ENCODE data around the gene PAK1. TPM values are rescaled to one million over a fixed set of nuclear protein-coding genes. Genes with fewer than 3 reads are reported as not detected.

The PAK1 gene
- polyA plus RNA-seq, 3 donors: 128 to 195 (median 134) TPM

- peaks cover 40% of the 10 kb centered on the region for H3K79me2 ChIP-seq (ENCODE audit: insufficient read depth, low read length)
- no peaks in the 10 kb centered on the region for H3K27me3 ChIP-seq (ENCODE audit: control insufficient read depth in 2 of 2, insufficient read depth in 2 of 2, low read length in 2 of 2)
- H3K4me3 ChIP-seq (replicated peaks in 1 of 3; ENCODE audit: low read depth in 2 of 3, low read length in 3 of 3): no peak overlapping the region
- Mint-ChIP-seq H3K4me1 (peaks cover 5% of the 10 kb centered on the region), H3K36me3 (peaks cover 79 to 87% of the 10 kb centered on the region in 2 donors), H3K9me3 (no peaks in the 10 kb centered on the region), H3K27ac (peak overlapping the region in 2 of 7 donors; percentile 25 to 57), H3K27me3 (ENCODE audit: low read depth in 3 of 3) (no peaks in the 10 kb centered on the region), H3K4me3 (no peak overlapping the region)
- no peaks in the 10 kb centered on the region for H3K9me3 ChIP-seq (replicated peaks in 1 of 2; ENCODE audit: control insufficient read depth in 1 of 2, insufficient read depth in 1 of 2, low read length in 2 of 2)
- peaks cover 98% of the 10 kb centered on the region for H4K20me1 ChIP-seq (ENCODE audit: insufficient read depth, low read length)
- DNase-seq: no peak
- no CpG with 5 or more reads among the region's 4 CpGs for WGBS (ENCODE audit: insufficient coverage)
- intact Hi-C loops (cut with micrococcal nuclease): no loop called here
- H2AFZ ChIP-seq (ENCODE audit: insufficient read depth, low read depth, low read length, poor library complexity, severe bottlenecking): no peak overlapping the region
- TF ChIP-seq CTCF (IDR thresholded peaks at IDR 0.05): no peak
- H3K36me3 ChIP-seq (replicated peaks in 1 of 2; ENCODE audit: control insufficient read depth in 1 of 2, insufficient read depth in 2 of 2, low read length in 2 of 2): peaks cover 71 to 96% of the 10 kb centered on the region in 2 donors
- H3K4me2 ChIP-seq (replicated peaks; ENCODE audit: extremely low read depth, low read length, poor library complexity, severe bottlenecking): no peak overlapping the region
- no peaks in the 10 kb centered on the region for H3K4me1 ChIP-seq (ENCODE audit: control insufficient read depth in 1 of 2, insufficient read depth in 2 of 2, low read length in 2 of 2)
- no peak overlapping the region for H3K9ac ChIP-seq (ENCODE audit: insufficient read depth, low read length, poor library complexity, severe bottlenecking)
- H3K27ac ChIP-seq (ENCODE audit: low read depth in 1 of 2, low read length in 2 of 2): no peak overlapping the region
Measured at GRCh38 chr11:77379253-77379652, 94.6 kb downstream of the PAK1 start.

DNA sequence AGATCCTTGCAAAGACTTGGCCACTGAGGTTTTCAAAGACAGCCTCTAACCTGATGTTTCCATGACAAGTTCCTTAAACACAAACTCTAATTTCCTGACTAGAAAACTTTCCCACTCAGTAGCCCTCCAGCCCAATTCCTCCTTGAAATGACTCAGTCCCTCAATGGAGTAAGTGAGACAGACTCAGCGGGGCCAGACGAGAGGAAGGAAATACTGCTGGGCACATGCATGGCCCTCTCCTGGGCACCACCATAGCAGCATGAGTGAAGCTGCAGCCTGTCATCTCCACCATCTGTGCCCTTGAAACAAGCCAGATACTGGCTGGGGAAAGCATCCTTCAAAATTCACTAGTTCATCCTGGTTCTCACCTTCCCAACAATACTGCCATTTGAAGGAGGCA, 96.2 kb downstream of the PAK1 start:
- no peaks in the 10 kb centered on the region for H3K27me3 Mint-ChIP-seq (ENCODE audit: low read depth in 3 of 3)
- H3K27ac Mint-ChIP-seq: peak overlapping the region in 5 of 7 donors; percentile 37 to 83 (median 55)
- H3K27ac ChIP-seq (ENCODE audit: low read depth in 1 of 2, low read length in 2 of 2): peak overlapping the region in 1 of 2 donors; percentile 33
- H3K4me3 ChIP-seq (replicated peaks in 1 of 3; ENCODE audit: low read depth in 2 of 3, low read length in 3 of 3): no peak overlapping the region
- no peaks in the 10 kb centered on the region for H3K9me3 Mint-ChIP-seq
- H2AFZ ChIP-seq (ENCODE audit: insufficient read depth, low read depth, low read length, poor library complexity, severe bottlenecking): no peak overlapping the region
- no peaks in the 10 kb centered on the region for H3K27me3 ChIP-seq (ENCODE audit: control insufficient read depth in 2 of 2, insufficient read depth in 2 of 2, low read length in 2 of 2)
- H3K79me2 ChIP-seq (ENCODE audit: insufficient read depth, low read length): peaks cover 28% of the 10 kb centered on the region
- H4K20me1 ChIP-seq (ENCODE audit: insufficient read depth, low read length): peaks cover 98% of the 10 kb centered on the region
- no peak overlapping the region for H3K9ac ChIP-seq (ENCODE audit: insufficient read depth, low read length, poor library complexity, severe bottlenecking)
- peaks cover 74 to 96% of the 10 kb centered on the region in 2 donors for H3K36me3 ChIP-seq (replicated peaks in 1 of 2; ENCODE audit: control insufficient read depth in 1 of 2, insufficient read depth in 2 of 2, low read length in 2 of 2)
- no peaks in the 10 kb centered on the region for H3K9me3 ChIP-seq (replicated peaks in 1 of 2; ENCODE audit: control insufficient read depth in 1 of 2, insufficient read depth in 1 of 2, low read length in 2 of 2)
- intact Hi-C loops (cut with micrococcal nuclease): no loop called here
- H3K4me1 Mint-ChIP-seq: peaks cover 5% of the 10 kb centered on the region
- H3K4me3 Mint-ChIP-seq: no peak overlapping the region
- H3K4me2 ChIP-seq (replicated peaks; ENCODE audit: extremely low read depth, low read length, poor library complexity, severe bottlenecking): no peak overlapping the region
- TF ChIP-seq CTCF (IDR thresholded peaks at IDR 0.05): no peak
- H3K4me1 ChIP-seq (ENCODE audit: control insufficient read depth in 1 of 2, insufficient read depth in 2 of 2, low read length in 2 of 2): no peaks in the 10 kb centered on the region
- H3K36me3 Mint-ChIP-seq: peaks cover 80 to 87% of the 10 kb centered on the region in 2 donors
- peak in 1 of 3 donors; percentile 10 for DNase-seq
- 10% methylated on average over 2 of the region's 2 CpGs for WGBS (ENCODE audit: insufficient coverage)
